Measurements from ENCODE around the gene JAKMIP3.

Gene JAKMIP3

DNA sequence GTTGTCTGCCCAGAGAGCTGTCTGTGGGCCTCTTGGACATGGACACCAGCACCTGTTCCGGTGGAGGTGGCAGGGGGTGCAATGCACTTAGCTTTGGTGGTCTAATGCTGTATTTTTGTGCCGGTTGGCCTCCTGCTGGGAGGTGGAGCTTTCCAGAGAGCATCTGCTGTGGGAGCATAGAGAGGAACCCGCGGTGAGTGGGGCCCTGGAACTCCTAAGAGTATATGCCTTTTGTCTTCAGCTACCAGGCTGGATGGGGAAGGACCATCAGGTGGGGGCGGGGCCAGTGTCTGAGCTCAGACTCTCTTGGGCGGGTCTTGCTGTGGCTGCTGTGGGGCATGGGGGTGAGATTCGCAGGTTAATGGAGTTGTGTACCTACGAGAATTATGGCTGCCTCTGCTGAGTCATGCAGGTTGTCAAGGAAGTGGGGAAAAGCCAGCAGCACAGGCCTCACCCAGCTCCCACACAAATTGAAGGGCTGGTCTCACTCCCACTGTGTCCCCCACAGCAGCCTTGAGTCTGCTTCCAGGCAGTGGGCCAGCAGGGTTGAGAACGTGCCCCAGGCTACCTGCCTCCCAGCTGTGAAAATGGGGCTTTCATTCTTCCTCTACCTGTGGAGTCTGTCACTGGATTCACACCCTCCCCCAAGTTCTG, 29.0 kb downstream of the JAKMIP3 start:
- DNase-seq (ENCODE audit: insufficient read length, low spot score) (no peak), FAIRE-seq (no peak)
- no peak for TF ChIP-seq POLR2A (IDR thresholded peaks at IDR 0.05; ENCODE audit: low read depth, low read length)

- no peak for FAIRE-seq
- no peak for DNase-seq (ENCODE audit: insufficient read length, low spot score)
- no peak for TF ChIP-seq POLR2A (IDR thresholded peaks at IDR 0.05; ENCODE audit: low read depth, low read length)
These were observed 29.8 kb downstream of the JAKMIP3 start for GRCh38 chr10:132095403-132096113.

DNA sequence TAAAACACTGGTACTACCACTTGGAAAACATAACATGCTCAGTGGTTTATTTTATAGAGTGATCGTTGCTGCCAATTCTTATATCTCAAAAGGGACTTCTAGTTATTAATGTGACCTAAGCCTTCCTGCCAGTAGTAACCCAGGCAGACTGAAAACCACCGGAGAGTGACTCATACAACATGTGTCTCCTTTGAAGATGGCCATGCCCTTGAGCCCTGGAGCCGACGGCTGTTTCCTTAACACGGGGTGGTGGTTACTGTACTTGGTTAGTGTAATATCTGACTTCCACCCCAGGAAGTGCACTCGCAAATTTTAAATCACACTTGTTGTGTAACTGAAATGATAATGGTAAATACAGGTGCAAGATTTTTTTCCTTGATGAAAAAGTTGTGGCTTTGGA, 30.5 kb downstream of the JAKMIP3 start:
- DNase-seq (ENCODE audit: insufficient read length, low spot score): peak; percentile 63
- TF ChIP-seq POLR2A (IDR thresholded peaks at IDR 0.05; ENCODE audit: low read depth, low read length): no peak
- FAIRE-seq: peak; percentile 88

GRCh38 chr10:132096863-132097478, 31.2 kb downstream of the JAKMIP3 start:
- no peak for DNase-seq (ENCODE audit: insufficient read length, low spot score)
- TF ChIP-seq POLR2A (IDR thresholded peaks at IDR 0.05; ENCODE audit: low read depth, low read length): no peak
- FAIRE-seq: no peak

DNA sequence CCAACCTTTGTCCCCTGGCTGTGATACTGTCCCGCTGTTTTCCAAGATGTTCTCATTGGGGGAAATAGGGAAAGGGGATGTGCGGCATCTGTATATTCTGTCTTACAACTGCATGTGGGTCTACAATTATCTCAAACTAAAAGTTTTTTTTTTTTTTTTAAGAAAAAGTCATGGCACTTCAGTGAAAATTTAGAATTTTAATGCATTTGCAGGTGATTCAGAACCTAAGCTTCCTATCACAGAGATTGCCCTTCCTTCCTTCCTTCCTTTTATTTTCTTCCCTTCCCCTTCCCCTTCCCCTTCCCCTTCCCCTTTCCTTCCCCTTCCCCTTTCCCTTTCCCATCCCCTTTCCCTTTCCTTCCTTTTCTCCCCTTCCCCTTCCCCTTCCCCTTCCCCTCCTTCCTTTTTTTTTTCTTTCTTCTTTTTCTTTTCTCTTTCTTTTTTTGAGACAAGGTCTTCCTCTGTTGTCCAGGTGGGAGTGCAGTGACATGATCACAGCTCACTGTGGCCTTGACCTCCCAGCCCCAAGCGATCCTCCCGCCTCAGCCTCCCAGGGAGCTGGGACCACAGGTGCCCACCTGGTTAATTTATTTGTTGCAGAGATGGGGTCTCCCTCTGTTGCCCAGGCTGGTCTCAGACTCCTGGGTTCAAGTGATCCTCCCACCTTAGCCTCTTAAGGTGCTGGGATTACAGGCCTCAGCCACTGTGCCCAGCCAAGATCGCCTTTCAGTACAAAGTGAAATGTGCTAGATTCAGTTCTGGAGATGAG, 32.0 kb downstream of the JAKMIP3 start:
- TF ChIP-seq POLR2A (IDR thresholded peaks at IDR 0.05; ENCODE audit: low read depth, low read length): no peak
- FAIRE-seq (no peak), DNase-seq (ENCODE audit: insufficient read length, low spot score) (no peak)

DNA sequence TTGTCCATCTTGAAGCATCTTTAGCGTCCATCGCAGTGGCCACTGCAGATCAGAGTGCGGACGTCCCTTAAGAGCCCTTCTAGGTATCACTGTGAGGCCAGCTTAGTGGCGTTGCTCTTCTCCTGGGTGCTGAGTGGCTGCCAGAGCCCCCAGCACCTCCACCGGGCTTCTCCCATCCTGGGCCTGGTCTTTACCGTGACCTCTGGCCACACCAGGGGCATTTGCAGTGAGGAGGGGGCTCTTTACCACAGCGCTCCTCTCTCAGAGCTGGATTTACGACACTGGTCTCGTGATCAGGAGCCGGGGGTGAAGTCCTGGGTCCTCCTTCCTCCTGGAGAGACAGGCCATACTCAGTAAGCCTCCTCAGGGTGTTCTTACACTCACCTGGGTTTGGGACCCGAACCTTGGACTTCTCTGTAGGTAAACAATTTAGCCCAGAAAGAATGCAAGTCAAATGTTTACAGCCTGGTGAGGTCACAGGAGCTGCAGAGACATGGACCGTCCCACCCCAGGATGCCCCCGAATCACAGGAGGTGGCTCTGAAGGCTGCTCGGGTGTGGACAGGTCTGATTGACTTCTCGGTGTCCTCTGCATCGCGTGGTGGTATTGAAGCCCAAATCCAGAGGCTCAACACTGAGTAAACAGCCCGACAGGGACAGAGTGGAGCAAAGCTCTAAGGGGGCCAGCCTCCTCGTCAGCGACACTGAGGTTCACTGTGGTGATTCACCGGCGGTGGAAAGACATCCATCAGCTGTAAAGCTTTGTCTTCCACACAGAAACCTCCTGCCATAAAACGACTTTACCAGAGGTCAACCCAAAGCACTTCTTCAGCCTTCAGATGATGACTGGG, 33.0 kb downstream of the JAKMIP3 start:
- DNase-seq (ENCODE audit: insufficient read length, low spot score): no peak
- FAIRE-seq: no peak
- no peak for TF ChIP-seq POLR2A (IDR thresholded peaks at IDR 0.05; ENCODE audit: low read depth, low read length)

- no peak for TF ChIP-seq POLR2A (IDR thresholded peaks at IDR 0.05; ENCODE audit: low read depth, low read length)
- FAIRE-seq: no peak
These were observed 33.8 kb downstream of the JAKMIP3 start for GRCh38 chr10:132099389-132100090.

GRCh38 chr10:132100091-132100481, 34.3 kb downstream of the JAKMIP3 start:
- DNase-seq (ENCODE audit: insufficient read length, low spot score) (no peak), FAIRE-seq (no peak)
- TF ChIP-seq POLR2A (IDR thresholded peaks at IDR 0.05; ENCODE audit: low read depth, low read length): no peak

More at GRCh38 chr10:132099389-132100090, 33.8 kb downstream of the JAKMIP3 start:
- no peak for DNase-seq (ENCODE audit: insufficient read length, low spot score)

GRCh38 chr10:132100556-132101349, 35.0 kb downstream of the JAKMIP3 start:
- no peak for DNase-seq (ENCODE audit: insufficient read length, low spot score)
- TF ChIP-seq POLR2A (IDR thresholded peaks at IDR 0.05; ENCODE audit: low read depth, low read length): no peak
- FAIRE-seq: no peak

GRCh38 chr10:132101529-132101928, 35.8 kb downstream of the JAKMIP3 start:
- DNase-seq (ENCODE audit: insufficient read length, low spot score) (no peak), FAIRE-seq (no peak)
- no peak for TF ChIP-seq POLR2A (IDR thresholded peaks at IDR 0.05; ENCODE audit: low read depth, low read length)

GRCh38 chr10:132102071-132102716, 36.4 kb downstream of the JAKMIP3 start:
- DNase-seq (ENCODE audit: insufficient read length, low spot score): no peak
- no peak for TF ChIP-seq POLR2A (IDR thresholded peaks at IDR 0.05; ENCODE audit: low read depth, low read length)
- FAIRE-seq: no peak

Data from H54 (cell line).